Aorta (tissue), 5 donors: ENCODE measurements around the gene INTS11. TPM values are rescaled to one million over a fixed set of nuclear protein-coding genes. Genes with fewer than 3 reads are reported as not detected.

Source experiments
- ATAC-seq: fragments of 200-7000 bp; cut with Tn5 transposase; one replicate; pipeline ENCODE4 v1.9.1; 2022; ENCODE audit warnings: moderate library complexity; ENCODE audit not compliant: low FRiP score
- DNase-seq, 2 donors: peaks; one replicate each; pipeline ENCODE4 v3.0.0-alpha.2; 2020
- H3K27ac ChIP-seq, 2 donors: one replicate each; pipeline ENCODE4 v1.5.1; 2013; ENCODE audit warnings: low read length in 2 of 2, mild to moderate bottlenecking in 2 of 2, moderate library complexity in 2 of 2, control low read depth in 1 of 2, inconsistent platforms in 1 of 2, low read depth in 1 of 2
- H3K27me3 ChIP-seq, 2 donors: one replicate each; pipeline ENCODE4 v1.6.1; 2013; ENCODE audit warnings: control low read depth in 1 of 2, low read length in 1 of 2, mild to moderate bottlenecking in 1 of 2, moderate library complexity in 1 of 2; ENCODE audit not compliant: insufficient read depth in 2 of 2, control insufficient read depth in 1 of 2
- H3K36me3 ChIP-seq, 2 donors: one replicate each; pipeline ENCODE4 v1.6.1; 2013; ENCODE audit warnings: control low read depth in 1 of 2, low read length in 1 of 2, mild to moderate bottlenecking in 1 of 2; ENCODE audit not compliant: insufficient read depth in 2 of 2, control insufficient read depth in 1 of 2
- H3K4me1 ChIP-seq, 2 donors: one replicate each; pipeline ENCODE4 v1.6.1; 2013; ENCODE audit warnings: low read length in 2 of 2, control low read depth in 1 of 2, mild to moderate bottlenecking in 1 of 2, moderate library complexity in 1 of 2; ENCODE audit not compliant: insufficient read depth in 2 of 2, control insufficient read depth in 1 of 2
- H3K4me3 ChIP-seq, 2 donors: one replicate each; pipeline ENCODE4 v1.5.1; 2013; ENCODE audit warnings: low read length in 2 of 2, control low read depth in 1 of 2, mild to moderate bottlenecking in 1 of 2
- H3K9me3 ChIP-seq: one replicate; pipeline ENCODE4 v1.6.1; 2013; ENCODE audit warnings: mild to moderate bottlenecking, low read length; ENCODE audit not compliant: control insufficient read depth
- WGBS, 2 donors: extraction: QIAGEN DNeasy Blood & Tissue Kit; methylation state at CpG; one replicate each; pipeline ENCODE4 v1.1.7; 2013; 5-methylcytosine and 5-hydroxymethylcytosine counted together
- intact Hi-C, 2 donors: fragments of 100-400 bp; cut with DNase I; formaldehyde crosslinking; loops; one replicate each; pipeline versions ENCODE4 v1.14.2 to v1.15.0; 2022
- polyA plus RNA-seq, 2 donors: library from polyadenylated mRNA; stranded (reverse); fragments of 200-250 nt; gene quantifications; one replicate each; pipeline ENCODE4 v1.2.3, GENCODE V29; 2013
- total RNA-seq, 2 donors: library from RNA; stranded (reverse); fragmentation: NEBNext Ultra II Directional; extraction: Animal tissue kit (Norgen Biotek cat#: 25700); gene quantifications; one replicate each; pipeline ENCODE4 v1.2.1, GENCODE V29; 2021
- donor health status: healthy with polysubstance abuse.
- donor health status: Bipolar disorder and iron deficiency.
- donor health status: DM: no; HTN: no; CAD: no.
- donor health status: DM: no; HTN: no; CAD: no.
- donor health status: DM: yes; HTN: yes; CAD: no.

Gene INTS11
- total and polyA plus RNA-seq, 4 donors, result 48.0 to 995 (median 118) TPM

DNA sequence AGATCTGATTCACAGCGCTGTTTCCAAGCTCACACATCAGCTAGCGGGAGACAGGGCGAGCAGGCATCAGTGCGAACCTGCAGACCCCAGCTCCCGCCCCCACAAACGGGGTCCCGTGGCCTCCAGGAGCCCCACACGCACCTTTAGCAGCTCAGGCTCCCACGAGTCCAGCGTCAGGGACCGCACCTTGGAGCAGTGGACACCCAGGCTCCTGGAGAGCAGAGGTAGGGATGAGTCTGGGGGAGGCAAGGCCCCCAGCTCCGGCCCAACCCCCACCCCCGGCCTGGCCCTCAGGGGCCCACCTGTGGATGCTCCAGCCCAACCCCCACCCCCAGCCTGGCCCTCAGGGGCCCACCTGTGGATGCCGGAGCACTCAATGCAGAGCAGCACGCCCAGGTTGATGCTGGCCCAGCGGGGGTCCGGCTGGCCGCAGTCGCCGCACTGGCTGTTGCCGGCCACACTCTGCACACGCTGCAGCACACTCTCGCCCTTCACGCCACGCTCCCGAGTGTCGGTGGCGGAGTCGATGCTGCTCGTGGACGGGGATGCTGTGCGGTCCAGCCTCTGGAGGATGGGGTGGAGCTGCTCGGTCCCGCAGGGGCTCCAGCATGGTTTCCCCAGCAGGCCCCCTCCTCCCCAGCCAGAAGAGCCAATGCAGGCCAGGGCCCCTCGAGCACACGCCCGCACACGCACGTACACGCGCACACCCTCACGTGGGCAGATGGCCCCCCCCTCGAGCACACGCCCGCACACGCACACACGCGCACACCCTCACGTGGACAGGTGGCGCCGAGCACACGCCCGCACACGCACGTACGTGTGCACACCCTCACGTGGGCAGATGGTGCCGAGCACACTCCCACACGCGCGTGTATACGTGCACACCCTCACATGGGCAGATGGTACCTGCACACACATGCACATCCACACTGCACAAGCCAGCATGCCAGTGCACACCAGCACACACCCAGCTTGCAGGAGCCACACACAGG, 28.1 kb downstream of the INTS11 start:
- no peak for ATAC-seq
- no peaks in the 10 kb centered on the region for H3K9me3 ChIP-seq
- no peaks in the 10 kb centered on the region for H3K4me1 ChIP-seq
- no peaks in the 10 kb centered on the region for H3K27me3 ChIP-seq
- no peak overlapping the region for H3K4me3 ChIP-seq
- no peak for DNase-seq
- 93 to 94% methylated on average over 59 to 62 of the region's 62 CpGs for WGBS, 2 donors
- intact Hi-C loops, result loop anchor here in 1 of 2 donors (10.0 kb wide), 1 partner anchor 312 kb away; the partner anchor contains the start of gene PERM1
- H3K27ac ChIP-seq, result no peak overlapping the region
- no peaks in the 10 kb centered on the region for H3K36me3 ChIP-seq

DNA sequence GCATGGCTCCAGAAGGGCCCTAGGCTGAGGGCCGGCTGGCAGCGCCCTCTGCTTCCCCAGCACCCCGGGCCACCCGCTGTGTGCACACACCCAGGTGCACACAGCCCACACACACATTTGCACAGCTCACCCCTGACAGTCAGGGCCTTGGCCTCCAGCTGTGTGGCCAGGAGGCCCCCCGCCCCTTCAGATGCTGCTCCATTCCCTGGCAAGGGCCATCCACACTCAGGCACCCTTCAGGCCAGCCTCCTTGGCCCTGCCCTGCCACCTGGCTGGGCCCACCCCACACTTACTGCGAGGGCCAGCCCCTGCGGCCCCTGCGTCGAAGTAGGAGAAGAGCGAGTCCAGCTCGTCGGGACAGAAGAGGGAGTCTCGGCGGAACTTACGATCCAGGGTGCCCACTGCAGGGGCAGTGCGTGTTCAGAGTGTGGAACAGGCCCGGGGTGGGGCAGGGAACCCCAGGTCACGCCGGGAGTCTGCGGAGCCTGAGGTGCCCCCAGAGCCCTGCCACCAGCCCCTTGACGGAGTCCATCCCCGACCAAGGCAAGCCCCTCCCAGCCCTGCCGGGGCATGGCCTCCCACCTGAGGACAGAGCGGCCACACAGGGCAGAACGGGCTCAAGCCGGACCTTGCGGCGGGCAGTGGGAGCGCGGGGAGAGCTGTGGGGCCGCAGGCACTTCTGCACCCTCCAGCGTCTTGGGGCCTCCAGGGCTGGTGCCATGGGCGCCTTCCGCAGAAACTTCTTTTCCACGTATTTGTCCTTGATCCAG, 29.1 kb downstream of the INTS11 start:
- WGBS, 2 donors, result 95 to 98% methylated on average over 35 of the region's 35 CpGs
- DNase-seq (no peak), ATAC-seq (no peak)
- H3K27ac ChIP-seq, result no peak overlapping the region
- no peaks in the 10 kb centered on the region for H3K9me3 ChIP-seq
- intact Hi-C loops, result loop anchor here in 1 of 2 donors (10.0 kb wide), 1 partner anchor 311 kb away; the partner anchor contains the start of gene PERM1
- no peak overlapping the region for H3K4me3 ChIP-seq
- no peaks in the 10 kb centered on the region for H3K4me1 ChIP-seq
- no peaks in the 10 kb centered on the region for H3K27me3 ChIP-seq
- H3K36me3 ChIP-seq, result no peaks in the 10 kb centered on the region

DNA sequence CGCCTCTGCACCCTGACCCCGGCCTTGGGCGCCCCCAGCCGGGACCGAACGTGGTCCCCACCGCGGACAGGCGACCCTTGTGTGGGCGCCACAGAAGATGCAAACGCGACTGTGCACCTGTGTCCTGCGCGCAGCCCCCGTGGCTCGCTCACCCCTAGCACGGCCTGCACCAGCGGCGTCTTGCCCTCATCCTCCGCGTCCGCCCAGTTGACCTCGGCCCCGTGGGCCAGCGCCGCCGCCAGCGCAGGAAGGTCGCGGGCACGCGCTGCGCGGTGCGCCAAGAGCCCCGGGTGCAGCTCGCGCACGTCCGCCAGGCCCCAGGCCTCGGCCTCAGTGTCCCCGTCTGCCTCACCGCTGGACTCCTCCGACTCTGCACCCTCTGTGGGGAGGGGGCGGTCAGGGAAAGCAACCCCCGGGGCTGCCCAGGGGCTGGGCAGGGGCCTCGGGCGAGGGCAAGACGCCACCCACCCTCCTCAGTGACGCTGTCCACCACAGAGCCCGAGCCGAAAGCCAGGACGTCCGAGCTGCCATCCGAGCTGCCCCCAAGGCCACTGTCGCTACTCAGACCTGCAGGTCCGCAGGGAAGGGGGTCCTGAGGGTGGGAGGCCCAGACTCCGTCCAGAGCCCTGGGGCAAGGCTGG, 30.1 kb downstream of the INTS11 start:
- Histone ChIP-seq H3K4me1 (no peaks in the 10 kb centered on the region), H3K4me3 (no peak overlapping the region), H3K27me3 (no peaks in the 10 kb centered on the region), H3K36me3 (no peaks in the 10 kb centered on the region), H3K9me3 (no peaks in the 10 kb centered on the region), H3K27ac (no peak overlapping the region)
- no peak for ATAC-seq
- intact Hi-C loops, result loop anchor here (5.0 to 10.0 kb wide), 2 partner anchors 172 to 310 kb away; partner anchors contain the start of gene PERM1 (in 1 of the 2)
- WGBS, 2 donors, result 88 to 89% methylated on average over 55 to 58 of the region's 58 CpGs
- DNase-seq, result no peak

DNA sequence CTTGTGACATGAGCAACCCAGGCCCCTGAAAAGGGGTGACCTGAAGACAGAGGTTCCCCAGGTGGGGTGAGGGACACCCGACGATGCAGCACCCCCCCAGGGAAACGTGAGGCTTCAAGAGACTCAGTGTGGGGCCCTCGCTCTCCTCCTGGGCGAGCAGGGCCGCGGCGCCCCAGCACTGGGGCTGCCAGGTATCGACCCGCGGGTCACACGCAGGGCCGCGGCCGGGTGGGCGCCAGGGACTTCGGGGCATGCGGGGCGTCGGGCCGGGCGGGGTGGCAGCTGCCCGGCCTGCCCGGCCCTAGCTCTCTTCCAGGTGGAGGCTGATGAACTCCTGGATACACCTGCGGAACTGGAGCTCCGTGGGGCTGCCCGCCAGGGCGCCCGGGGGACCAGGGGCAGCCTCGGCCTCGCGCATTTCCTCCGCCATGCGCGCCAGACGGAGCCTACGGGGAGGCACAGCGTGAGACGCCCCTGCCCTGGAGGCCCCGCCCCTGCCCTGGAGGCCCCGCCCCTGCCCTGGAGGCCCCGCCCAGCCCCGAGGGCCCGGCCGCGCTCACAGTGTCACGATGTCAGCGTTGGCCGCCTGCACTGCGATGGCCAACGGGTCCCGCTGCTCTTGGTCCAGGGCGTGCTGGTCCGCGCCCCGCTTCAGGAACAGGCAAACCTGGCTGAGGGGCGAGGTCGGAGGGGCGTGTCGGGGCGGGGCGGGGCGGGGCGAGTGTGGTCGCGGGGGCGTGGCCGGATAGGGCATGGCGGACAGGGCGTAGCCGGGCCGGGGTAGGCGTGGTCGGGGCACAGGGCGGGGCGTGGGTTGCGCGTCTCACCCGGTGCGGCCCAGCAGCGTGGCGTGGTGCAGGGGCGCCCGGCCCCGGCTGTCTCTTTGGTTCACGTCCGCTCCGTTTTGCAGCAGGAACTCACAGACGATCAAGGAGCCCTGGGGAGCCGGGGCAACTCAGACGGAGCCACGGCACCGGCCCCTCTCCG, 30.9 kb downstream of the INTS11 start:
- ATAC-seq (no peak), DNase-seq (no peak)
- Histone ChIP-seq H3K4me3 (no peak overlapping the region), H3K36me3 (no peaks in the 10 kb centered on the region), H3K27me3 (no peaks in the 10 kb centered on the region), H3K4me1 (no peaks in the 10 kb centered on the region), H3K9me3 (no peaks in the 10 kb centered on the region), H3K27ac (no peak overlapping the region)
- WGBS, 2 donors, result 80 to 81% methylated on average over 83 to 94 of the region's 94 CpGs
- intact Hi-C loops, result loop anchor here (2.0 to 10.0 kb wide), 3 partner anchors 171 to 309 kb away; partner anchors contain the start of gene PERM1 (in 1 of the 2)

DNA sequence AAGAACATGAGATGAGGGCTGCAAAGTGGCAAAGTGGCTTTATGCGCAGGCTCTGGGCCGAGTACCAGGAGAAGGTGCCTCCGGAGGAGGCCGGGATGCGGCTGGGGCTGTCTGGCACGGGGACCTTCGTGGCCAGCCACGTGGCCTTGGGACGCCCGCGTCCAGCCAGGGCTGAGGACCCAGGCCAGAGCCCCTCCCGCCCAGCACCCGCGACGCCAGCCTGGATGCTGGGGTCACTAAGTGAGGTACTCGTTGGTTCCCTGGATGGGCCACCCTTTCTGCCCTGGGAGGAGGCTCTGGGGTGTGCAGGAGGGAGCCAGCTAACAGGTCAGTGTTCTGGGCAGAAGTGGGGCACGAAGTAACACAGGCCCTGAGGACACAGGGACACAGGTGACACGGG, 31.6 kb downstream of the INTS11 start:
- WGBS, 2 donors, result 93 to 94% methylated on average over 18 of the region's 18 CpGs
- Histone ChIP-seq H3K9me3 (no peaks in the 10 kb centered on the region), H3K27me3 (no peaks in the 10 kb centered on the region), H3K4me3 (no peak overlapping the region), H3K36me3 (no peaks in the 10 kb centered on the region), H3K4me1 (no peaks in the 10 kb centered on the region), H3K27ac (no peak overlapping the region)
- intact Hi-C loops, result loop anchor here (2.0 to 10.0 kb wide), 3 partner anchors 170 to 308 kb away; partner anchors contain the start of gene PERM1 (in 1 of the 2)
- no peak for ATAC-seq
- DNase-seq, result no peak

DNA sequence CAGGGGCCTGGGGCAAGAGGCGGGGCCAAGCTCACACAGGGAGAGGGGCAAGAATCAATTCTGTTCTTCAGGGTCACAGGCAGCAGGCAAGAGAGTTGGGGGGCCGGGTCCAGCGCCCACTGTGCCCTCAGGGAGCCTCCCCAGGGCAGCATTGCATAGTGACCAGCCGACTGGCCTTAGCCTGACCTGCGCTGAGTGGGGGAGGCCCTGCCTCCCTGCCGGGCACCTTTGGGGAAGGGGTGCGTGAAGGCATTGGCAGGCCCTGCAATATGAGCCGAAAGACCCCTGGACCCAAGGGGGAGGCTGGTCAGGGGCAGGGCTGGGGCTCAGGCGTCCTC, 32.0 kb downstream of the INTS11 start:
- no peak overlapping the region for H3K27ac ChIP-seq
- no peak overlapping the region for H3K4me3 ChIP-seq
- intact Hi-C loops, result loop anchor here (2.0 to 10.0 kb wide), 3 partner anchors 170 to 308 kb away; partner anchors contain the start of gene PERM1 (in 1 of the 2)
- no peaks in the 10 kb centered on the region for H3K36me3 ChIP-seq
- no peak for ATAC-seq
- no peaks in the 10 kb centered on the region for H3K9me3 ChIP-seq
- H3K4me1 ChIP-seq, result no peaks in the 10 kb centered on the region
- WGBS, 2 donors, result 89 to 91% methylated on average over 9 of the region's 9 CpGs
- H3K27me3 ChIP-seq, result no peaks in the 10 kb centered on the region
- no peak for DNase-seq

DNA sequence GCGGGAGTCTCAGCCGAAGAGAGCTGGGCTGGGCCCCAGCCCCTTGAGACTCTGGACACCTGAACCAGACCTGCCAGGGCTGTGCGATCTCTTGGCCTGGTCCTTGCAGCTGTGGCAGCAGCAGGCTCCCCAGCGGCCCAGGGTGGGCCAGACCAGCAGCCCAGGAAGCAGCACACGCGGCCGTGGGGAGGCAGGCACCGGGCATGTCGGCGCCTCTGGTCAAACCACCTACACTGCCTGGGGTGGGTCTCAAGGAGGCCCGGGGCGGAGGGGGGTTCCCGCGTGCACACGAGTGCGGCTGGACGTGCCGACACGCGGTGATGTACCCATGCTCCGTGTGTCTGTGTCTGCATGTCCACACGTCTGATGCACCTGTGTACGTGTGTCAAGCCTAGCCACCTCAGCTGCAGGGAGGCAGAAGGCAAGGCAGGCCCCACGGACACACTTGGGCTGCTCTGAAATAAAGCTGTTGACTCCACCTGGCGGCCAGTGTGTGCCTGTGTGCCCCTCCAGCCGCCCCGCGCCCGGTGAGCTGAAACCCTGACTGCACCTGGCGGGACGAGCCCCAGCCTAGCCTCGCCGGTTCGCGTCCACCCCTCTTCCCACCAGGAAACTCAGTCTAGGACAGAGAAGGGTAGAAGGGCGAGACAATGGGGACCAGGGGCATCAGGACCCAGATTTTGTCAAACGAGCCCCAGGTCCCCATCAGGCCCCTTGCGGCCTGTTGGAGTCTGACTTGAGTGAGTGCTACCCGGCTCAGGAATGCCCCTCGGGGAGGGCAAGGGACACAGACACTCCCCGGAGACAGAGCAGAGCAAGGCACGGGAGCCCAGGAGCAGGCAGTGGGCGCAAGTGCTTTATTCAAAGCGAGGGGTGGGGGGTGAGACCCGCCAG, 32.7 kb downstream of the INTS11 start:
- intact Hi-C loops, result loop anchor here (2.0 to 10.0 kb wide), 3 partner anchors 169 to 307 kb away; partner anchors contain the start of gene PERM1 (in 1 of the 2)
- ATAC-seq (peak; percentile 65), DNase-seq (no peak)
- no peaks in the 10 kb centered on the region for H3K36me3 ChIP-seq
- H3K4me3 ChIP-seq, result no peak overlapping the region
- H3K27me3 ChIP-seq, result no peaks in the 10 kb centered on the region
- 45 to 51% methylated on average over 41 to 45 of the region's 45 CpGs for WGBS, 2 donors
- H3K27ac ChIP-seq, result no peak overlapping the region
- no peaks in the 10 kb centered on the region for H3K4me1 ChIP-seq
- H3K9me3 ChIP-seq, result no peaks in the 10 kb centered on the region
